A549 (cell line): ENCODE data around the gene FOXP3.

ENCODE experiments used
- CHD2 ChIP-seq: fragments of 150-350 bp; IDR thresholded peaks from 2 replicates; pipeline ENCODE4 v1.6.1; 2014; ENCODE audit warnings: low read length; ENCODE audit not compliant: partially characterized antibody
- CTCF ChIP-seq: fragments of >200 bp; sonication (Bioruptor Twin); formaldehyde crosslinking; IDR thresholded peaks from 3 replicates; pipeline ENCODE4 v1.5.1; 2016
- JUN ChIP-seq, 2 experiments: fragments of >200 bp; sonication (Bioruptor Twin); formaldehyde crosslinking; IDR thresholded peaks; 2 replicates in 1 of 2; 3 replicates in 1 of 2; pipeline ENCODE4 v1.6.1; 2016 to 2017
- KDM5A ChIP-seq: fragments of 200-600 bp; sonication (generic); IDR thresholded peaks from 2 replicates; pipeline ENCODE4 v1.6.1; 2016; ENCODE audit warnings: antibody characterized with exemption, mild to moderate bottlenecking
- MAFK ChIP-seq: fragments of 450-650 bp; IDR thresholded peaks from 2 replicates; pipeline ENCODE4 v1.6.1; 2014; ENCODE audit not compliant: partially characterized antibody
- PHF8 ChIP-seq: fragments of 200-600 bp; sonication (generic); IDR thresholded peaks from 2 replicates; pipeline ENCODE4 v1.6.1; 2016; ENCODE audit warnings: low read depth, mild to moderate bottlenecking, antibody characterized with exemption, moderate library complexity, borderline replicate concordance
- RAD21 ChIP-seq, 2 experiments: fragments of >200 bp in 1 of 2; sonication (Bioruptor Twin) in 1 of 2; formaldehyde crosslinking in 1 of 2; IDR thresholded peaks in 1 of 2; conservative IDR thresholded peaks in 1 of 2; 2 replicates in 1 of 2; 3 replicates in 1 of 2; pipeline ENCODE4 v1.6.1; 2012 to 2018; ENCODE audit warnings: inconsistent platforms in 1 of 2
- RCOR1 ChIP-seq: fragments of 150-350 bp; IDR thresholded peaks from 2 replicates; pipeline ENCODE4 v1.6.1; 2014; ENCODE audit warnings: antibody characterized with exemption, low read length, low read depth
- TFCP2L1 ChIP-seq: fragments of 250-450 bp; sonication (Bioruptor Pico); IDR thresholded peaks from 2 replicates; pipeline ENCODE4 v1.5.0; 2021; ENCODE audit warnings: mild to moderate bottlenecking
- ZSCAN20 ChIP-seq: fragments of 250-450 bp; sonication (Bioruptor Pico); IDR thresholded peaks from 2 replicates; pipeline ENCODE4 v1.8.0; 2022; ENCODE audit warnings: mild to moderate bottlenecking, moderate library complexity
- TF ChIP-seq, protein P1 (sequence below): fragments of 200-600 bp; sonication (generic); IDR thresholded peaks from 2 replicates; pipeline ENCODE4 v1.6.1; 2016; ENCODE audit warnings: antibody characterized with exemption, mild to moderate bottlenecking, moderate library complexity

DNA sequence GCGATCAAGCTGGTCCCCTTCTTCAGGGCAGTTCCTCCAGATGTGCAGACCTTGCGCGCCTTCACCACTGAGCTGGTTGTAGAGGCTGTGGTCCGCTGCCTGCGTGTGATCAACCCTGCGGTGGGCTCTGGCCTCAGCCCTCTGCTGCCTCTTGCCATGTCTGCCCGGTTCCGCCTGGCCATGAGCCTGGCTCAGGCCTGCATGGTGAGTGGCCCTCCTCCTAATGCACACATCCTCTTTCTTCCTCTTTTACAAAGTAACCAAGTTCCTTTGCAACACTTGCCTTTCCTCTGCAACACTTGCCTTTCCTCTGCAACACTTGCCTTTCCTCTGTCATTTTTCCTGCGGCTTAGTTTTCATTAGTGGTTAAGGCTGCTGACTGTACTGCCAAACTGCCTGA lies 27.4 kb downstream of the FOXP3 start:
- TF ChIP-seq CHD2, result no peak
- TF ChIP-seq, protein P1, sequence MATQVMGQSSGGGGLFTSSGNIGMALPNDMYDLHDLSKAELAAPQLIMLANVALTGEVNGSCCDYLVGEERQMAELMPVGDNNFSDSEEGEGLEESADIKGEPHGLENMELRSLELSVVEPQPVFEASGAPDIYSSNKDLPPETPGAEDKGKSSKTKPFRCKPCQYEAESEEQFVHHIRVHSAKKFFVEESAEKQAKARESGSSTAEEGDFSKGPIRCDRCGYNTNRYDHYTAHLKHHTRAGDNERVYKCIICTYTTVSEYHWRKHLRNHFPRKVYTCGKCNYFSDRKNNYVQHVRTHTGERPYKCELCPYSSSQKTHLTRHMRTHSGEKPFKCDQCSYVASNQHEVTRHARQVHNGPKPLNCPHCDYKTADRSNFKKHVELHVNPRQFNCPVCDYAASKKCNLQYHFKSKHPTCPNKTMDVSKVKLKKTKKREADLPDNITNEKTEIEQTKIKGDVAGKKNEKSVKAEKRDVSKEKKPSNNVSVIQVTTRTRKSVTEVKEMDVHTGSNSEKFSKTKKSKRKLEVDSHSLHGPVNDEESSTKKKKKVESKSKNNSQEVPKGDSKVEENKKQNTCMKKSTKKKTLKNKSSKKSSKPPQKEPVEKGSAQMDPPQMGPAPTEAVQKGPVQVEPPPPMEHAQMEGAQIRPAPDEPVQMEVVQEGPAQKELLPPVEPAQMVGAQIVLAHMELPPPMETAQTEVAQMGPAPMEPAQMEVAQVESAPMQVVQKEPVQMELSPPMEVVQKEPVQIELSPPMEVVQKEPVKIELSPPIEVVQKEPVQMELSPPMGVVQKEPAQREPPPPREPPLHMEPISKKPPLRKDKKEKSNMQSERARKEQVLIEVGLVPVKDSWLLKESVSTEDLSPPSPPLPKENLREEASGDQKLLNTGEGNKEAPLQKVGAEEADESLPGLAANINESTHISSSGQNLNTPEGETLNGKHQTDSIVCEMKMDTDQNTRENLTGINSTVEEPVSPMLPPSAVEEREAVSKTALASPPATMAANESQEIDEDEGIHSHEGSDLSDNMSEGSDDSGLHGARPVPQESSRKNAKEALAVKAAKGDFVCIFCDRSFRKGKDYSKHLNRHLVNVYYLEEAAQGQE, result no peak
- TF ChIP-seq CTCF, result no peak
- no peak for TF ChIP-seq RAD21 (conservative IDR thresholded peaks at IDR 0.05 in 1 of 2, IDR thresholded peaks at IDR 0.05 in 1 of 2)
- no peak for TF ChIP-seq RCOR1
- no peak for TF ChIP-seq TFCP2L1 (CRISPR knock-in tag)
- TF ChIP-seq ZSCAN20 (CRISPR knock-in tag), result no peak
- TF ChIP-seq MAFK, result no peak
- TF ChIP-seq KDM5A, result no peak
- no peak for TF ChIP-seq JUN (IDR thresholded peaks at IDR 0.05)
- no peak for TF ChIP-seq PHF8
